GM19467 (cell line): Measurements from ENCODE around the gene BCLAF1.

ENCODE experiments used
- ATAC-seq: cut with Tn5 transposase; IDR thresholded peaks from one replicate; pipeline ENCODE4 v1.9.1; 2021; ENCODE audit warnings: mild to moderate bottlenecking, moderate library complexity; ENCODE audit not compliant: unreplicated experiment

The BCLAF1 gene

DNA sequence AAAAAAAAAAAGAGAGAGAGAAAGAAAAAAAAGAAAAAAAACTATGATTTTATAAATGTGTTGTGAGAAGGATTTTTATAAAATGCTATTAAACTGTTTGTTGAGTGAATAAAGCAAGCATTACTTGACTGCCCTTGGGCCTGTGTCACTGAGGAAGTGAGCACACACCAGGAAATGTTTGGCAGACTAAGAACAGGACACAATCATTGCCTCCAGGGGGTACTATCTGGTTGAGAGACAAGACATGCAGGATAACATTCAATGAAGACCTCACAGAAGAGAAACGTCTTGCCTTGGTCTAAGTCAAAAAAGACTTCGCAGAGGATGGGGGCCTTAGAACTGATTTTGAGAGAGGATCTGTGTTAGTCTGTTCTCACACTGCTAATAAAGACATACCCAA lies 80.2 kb downstream of the BCLAF1 start:
- ATAC-seq, result no peak

DNA sequence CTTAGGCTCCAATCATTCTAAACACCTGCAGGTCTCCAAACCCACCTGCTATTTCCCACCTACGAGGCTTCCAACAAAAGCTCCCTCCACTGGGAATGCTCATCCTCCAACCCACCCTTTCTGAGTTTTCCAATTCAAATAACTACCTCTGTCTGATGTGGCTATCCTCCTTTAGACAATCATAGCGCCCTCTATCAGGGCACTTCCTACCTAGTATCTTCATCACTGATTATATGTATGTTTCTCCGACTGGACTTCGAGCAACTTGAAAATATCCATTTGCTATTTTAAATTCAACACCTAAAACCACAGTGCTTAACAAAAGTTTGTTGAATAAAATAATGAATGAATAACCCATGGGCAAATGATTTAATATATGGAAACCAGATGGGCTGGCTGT lies 80.9 kb downstream of the BCLAF1 start:
- no peak for ATAC-seq
